ENCODE measurements around the gene BRAF.
"Not testable (repeated sequence)": the region's sequence is repeated elsewhere in the genome, so short reads cannot be mapped to it uniquely, and the experiment has no call there.

DNA sequence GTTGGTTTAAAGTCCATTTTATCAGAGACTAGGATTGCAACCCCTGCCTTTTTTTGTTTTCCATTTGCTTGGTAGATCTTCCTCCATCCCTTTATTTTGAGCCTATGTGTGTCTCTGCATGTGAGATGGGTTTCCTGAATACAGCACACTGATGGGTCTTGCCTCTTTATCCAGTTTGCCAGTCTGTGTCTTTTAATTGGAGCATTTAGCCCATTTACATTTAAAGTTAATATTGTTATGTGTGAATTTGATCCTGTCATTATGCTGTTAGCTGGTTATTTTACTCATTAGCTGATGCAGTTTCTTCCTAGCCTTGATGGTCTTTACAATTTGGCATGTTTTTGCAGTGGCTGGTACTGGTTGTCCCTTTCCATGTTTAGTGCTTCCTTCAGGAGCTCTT, 212.3 kb downstream of the BRAF start:
- TF ChIP-seq, protein P1, sequence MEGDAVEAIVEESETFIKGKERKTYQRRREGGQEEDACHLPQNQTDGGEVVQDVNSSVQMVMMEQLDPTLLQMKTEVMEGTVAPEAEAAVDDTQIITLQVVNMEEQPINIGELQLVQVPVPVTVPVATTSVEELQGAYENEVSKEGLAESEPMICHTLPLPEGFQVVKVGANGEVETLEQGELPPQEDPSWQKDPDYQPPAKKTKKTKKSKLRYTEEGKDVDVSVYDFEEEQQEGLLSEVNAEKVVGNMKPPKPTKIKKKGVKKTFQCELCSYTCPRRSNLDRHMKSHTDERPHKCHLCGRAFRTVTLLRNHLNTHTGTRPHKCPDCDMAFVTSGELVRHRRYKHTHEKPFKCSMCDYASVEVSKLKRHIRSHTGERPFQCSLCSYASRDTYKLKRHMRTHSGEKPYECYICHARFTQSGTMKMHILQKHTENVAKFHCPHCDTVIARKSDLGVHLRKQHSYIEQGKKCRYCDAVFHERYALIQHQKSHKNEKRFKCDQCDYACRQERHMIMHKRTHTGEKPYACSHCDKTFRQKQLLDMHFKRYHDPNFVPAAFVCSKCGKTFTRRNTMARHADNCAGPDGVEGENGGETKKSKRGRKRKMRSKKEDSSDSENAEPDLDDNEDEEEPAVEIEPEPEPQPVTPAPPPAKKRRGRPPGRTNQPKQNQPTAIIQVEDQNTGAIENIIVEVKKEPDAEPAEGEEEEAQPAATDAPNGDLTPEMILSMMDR (IDR thresholded peaks at IDR 0.05) = not testable (repeated sequence)
- TF ChIP-seq POLR2A (IDR thresholded peaks at IDR 0.05) = not testable (repeated sequence)

Data from heart left ventricle (tissue), 13 donors.